HepG2 (cell line): ENCODE measurements around the gene IFI35. TPM values are rescaled to one million over a fixed set of nuclear protein-coding genes. Genes with fewer than 3 reads are reported as not detected.

ENCODE experiments used
- E2F2 ChIP-seq: sonication (generic); formaldehyde crosslinking; IDR thresholded peaks from 2 replicates; pipeline ENCODE4 v1.4.0; 2020; ENCODE audit warnings: missing genetic modification reagents, borderline replicate concordance
- FOXK2 ChIP-seq: fragments of 450-650 bp; IDR thresholded peaks from 2 replicates; pipeline ENCODE4 v1.6.1; 2016
- GMEB2 ChIP-seq: IDR thresholded peaks from 2 replicates; pipeline ENCODE4 v1.6.1; 2016; ENCODE audit warnings: missing biosample characterization, missing genetic modification reagents, low read depth
- MEIS1 ChIP-seq: sonication (generic); formaldehyde crosslinking; IDR thresholded peaks from 2 replicates; pipeline ENCODE4 v1.9.0; 2021; ENCODE audit warnings: mild to moderate bottlenecking, missing genetic modification reagents, moderate library complexity, borderline replicate concordance
- MYPOP ChIP-seq: sonication (generic); formaldehyde crosslinking; IDR thresholded peaks from 2 replicates; pipeline ENCODE4 v1.8.1; 2023; ENCODE audit warnings: mild to moderate bottlenecking, moderate library complexity, missing genetic modification reagents
- NFATC3 ChIP-seq: sonication (generic); formaldehyde crosslinking; IDR thresholded peaks from 2 replicates; pipeline ENCODE4 v1.5.1; 2020; ENCODE audit warnings: mild to moderate bottlenecking, missing genetic modification reagents
- THAP11 ChIP-seq: IDR thresholded peaks from 2 replicates; pipeline ENCODE4 v1.6.1; 2016; ENCODE audit warnings: missing biosample characterization, missing genetic modification reagents
- ZNF331 ChIP-seq: sonication (generic); formaldehyde crosslinking; IDR thresholded peaks from 2 replicates; pipeline ENCODE4 v1.4.0; 2020; ENCODE audit warnings: missing genetic modification reagents
- ZNF382 ChIP-seq: sonication (generic); formaldehyde crosslinking; IDR thresholded peaks from 2 replicates; pipeline ENCODE4 v1.5.0; 2020; ENCODE audit warnings: missing genetic modification reagents, mild to moderate bottlenecking, borderline replicate concordance
- polyA plus RNA-seq, 8 experiments: library from polyadenylated mRNA; depleted of rRNA in 3 of 8; stranded (reverse) in 7 of 8; unstranded in 1 of 8; fragments of >200 nt; fragmentation: Illumina TruSeq in 4 of 8; extraction: Trizol in 4 of 8; gene quantifications; 2 replicates each; pipeline versions ENCODE4 v1.2.1 to v1.2.3, GENCODE V29; 2011 to 2016; ENCODE audit warnings: low read depth in 4 of 8, missing spikeins in 1 of 8, mixed read lengths in 1 of 8; ENCODE audit not compliant: insufficient read depth in 1 of 8
- total RNA-seq, 5 experiments: library from RNA; depleted of rRNA; stranded (reverse); fragments of >200 nt; fragmentation: Illumina TruSeq; extraction: Trizol; gene quantifications; 2 replicates each; pipeline ENCODE4 v1.2.3, GENCODE V29; 2016; ENCODE audit warnings: low read depth in 1 of 5
- TF ChIP-seq, protein P1 (sequence below): sonication (generic); formaldehyde crosslinking; IDR thresholded peaks from 2 replicates; pipeline ENCODE4 v1.9.0; 2021; ENCODE audit warnings: missing genetic modification reagents, borderline replicate concordance
- TF ChIP-seq, protein P2 (sequence below): fragments of 450-650 bp; IDR thresholded peaks from 2 replicates; pipeline ENCODE4 v1.6.1; 2016
- TF ChIP-seq, protein P3 (sequence below): sonication (generic); formaldehyde crosslinking; IDR thresholded peaks from 2 replicates; pipeline ENCODE4 v1.5.0; 2020; ENCODE audit warnings: mild to moderate bottlenecking, missing genetic modification reagents, borderline replicate concordance

IFI35 gene
- total and polyA plus RNA-seq, 2 of the 13 experiments (the other 11 are each of a cell fraction or from before 2014, with no cell fraction given), result 28.9 to 38.1 TPM

GRCh38 chr17:42980766-42981397 lies 25.7 kb upstream of the IFI35 start (continued):
- TF ChIP-seq, protein P1, sequence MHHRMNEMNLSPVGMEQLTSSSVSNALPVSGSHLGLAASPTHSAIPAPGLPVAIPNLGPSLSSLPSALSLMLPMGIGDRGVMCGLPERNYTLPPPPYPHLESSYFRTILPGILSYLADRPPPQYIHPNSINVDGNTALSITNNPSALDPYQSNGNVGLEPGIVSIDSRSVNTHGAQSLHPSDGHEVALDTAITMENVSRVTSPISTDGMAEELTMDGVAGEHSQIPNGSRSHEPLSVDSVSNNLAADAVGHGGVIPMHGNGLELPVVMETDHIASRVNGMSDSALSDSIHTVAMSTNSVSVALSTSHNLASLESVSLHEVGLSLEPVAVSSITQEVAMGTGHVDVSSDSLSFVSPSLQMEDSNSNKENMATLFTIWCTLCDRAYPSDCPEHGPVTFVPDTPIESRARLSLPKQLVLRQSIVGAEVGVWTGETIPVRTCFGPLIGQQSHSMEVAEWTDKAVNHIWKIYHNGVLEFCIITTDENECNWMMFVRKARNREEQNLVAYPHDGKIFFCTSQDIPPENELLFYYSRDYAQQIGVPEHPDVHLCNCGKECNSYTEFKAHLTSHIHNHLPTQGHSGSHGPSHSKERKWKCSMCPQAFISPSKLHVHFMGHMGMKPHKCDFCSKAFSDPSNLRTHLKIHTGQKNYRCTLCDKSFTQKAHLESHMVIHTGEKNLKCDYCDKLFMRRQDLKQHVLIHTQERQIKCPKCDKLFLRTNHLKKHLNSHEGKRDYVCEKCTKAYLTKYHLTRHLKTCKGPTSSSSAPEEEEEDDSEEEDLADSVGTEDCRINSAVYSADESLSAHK (CRISPR knock-in tag), result no peak
- TF ChIP-seq FOXK2 (no peak), E2F2 (CRISPR knock-in tag) (no peak), MYPOP (CRISPR knock-in tag) (peak; percentile 97), ZNF382 (no peak), MEIS1 (CRISPR knock-in tag) (no peak; the same call in 1 of the 2 replicates), ZNF331 (CRISPR knock-in tag) (no peak), NFATC3 (peak; percentile 90; the same call in 1 of the 2 replicates), THAP11 (no peak), GMEB2 (peak; percentile 27; the same call in 1 of the 2 replicates)
- TF ChIP-seq, protein P2, sequence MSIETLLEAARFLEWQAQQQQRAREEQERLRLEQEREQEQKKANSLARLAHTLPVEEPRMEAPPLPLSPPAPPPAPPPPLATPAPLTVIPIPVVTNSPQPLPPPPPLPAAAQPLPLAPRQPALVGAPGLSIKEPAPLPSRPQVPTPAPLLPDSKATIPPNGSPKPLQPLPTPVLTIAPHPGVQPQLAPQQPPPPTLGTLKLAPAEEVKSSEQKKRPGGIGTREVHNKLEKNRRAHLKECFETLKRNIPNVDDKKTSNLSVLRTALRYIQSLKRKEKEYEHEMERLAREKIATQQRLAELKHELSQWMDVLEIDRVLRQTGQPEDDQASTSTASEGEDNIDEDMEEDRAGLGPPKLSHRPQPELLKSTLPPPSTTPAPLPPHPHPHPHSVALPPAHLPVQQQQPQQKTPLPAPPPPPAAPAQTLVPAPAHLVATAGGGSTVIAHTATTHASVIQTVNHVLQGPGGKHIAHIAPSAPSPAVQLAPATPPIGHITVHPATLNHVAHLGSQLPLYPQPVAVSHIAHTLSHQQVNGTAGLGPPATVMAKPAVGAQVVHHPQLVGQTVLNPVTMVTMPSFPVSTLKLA, result no peak
- TF ChIP-seq, protein P3, sequence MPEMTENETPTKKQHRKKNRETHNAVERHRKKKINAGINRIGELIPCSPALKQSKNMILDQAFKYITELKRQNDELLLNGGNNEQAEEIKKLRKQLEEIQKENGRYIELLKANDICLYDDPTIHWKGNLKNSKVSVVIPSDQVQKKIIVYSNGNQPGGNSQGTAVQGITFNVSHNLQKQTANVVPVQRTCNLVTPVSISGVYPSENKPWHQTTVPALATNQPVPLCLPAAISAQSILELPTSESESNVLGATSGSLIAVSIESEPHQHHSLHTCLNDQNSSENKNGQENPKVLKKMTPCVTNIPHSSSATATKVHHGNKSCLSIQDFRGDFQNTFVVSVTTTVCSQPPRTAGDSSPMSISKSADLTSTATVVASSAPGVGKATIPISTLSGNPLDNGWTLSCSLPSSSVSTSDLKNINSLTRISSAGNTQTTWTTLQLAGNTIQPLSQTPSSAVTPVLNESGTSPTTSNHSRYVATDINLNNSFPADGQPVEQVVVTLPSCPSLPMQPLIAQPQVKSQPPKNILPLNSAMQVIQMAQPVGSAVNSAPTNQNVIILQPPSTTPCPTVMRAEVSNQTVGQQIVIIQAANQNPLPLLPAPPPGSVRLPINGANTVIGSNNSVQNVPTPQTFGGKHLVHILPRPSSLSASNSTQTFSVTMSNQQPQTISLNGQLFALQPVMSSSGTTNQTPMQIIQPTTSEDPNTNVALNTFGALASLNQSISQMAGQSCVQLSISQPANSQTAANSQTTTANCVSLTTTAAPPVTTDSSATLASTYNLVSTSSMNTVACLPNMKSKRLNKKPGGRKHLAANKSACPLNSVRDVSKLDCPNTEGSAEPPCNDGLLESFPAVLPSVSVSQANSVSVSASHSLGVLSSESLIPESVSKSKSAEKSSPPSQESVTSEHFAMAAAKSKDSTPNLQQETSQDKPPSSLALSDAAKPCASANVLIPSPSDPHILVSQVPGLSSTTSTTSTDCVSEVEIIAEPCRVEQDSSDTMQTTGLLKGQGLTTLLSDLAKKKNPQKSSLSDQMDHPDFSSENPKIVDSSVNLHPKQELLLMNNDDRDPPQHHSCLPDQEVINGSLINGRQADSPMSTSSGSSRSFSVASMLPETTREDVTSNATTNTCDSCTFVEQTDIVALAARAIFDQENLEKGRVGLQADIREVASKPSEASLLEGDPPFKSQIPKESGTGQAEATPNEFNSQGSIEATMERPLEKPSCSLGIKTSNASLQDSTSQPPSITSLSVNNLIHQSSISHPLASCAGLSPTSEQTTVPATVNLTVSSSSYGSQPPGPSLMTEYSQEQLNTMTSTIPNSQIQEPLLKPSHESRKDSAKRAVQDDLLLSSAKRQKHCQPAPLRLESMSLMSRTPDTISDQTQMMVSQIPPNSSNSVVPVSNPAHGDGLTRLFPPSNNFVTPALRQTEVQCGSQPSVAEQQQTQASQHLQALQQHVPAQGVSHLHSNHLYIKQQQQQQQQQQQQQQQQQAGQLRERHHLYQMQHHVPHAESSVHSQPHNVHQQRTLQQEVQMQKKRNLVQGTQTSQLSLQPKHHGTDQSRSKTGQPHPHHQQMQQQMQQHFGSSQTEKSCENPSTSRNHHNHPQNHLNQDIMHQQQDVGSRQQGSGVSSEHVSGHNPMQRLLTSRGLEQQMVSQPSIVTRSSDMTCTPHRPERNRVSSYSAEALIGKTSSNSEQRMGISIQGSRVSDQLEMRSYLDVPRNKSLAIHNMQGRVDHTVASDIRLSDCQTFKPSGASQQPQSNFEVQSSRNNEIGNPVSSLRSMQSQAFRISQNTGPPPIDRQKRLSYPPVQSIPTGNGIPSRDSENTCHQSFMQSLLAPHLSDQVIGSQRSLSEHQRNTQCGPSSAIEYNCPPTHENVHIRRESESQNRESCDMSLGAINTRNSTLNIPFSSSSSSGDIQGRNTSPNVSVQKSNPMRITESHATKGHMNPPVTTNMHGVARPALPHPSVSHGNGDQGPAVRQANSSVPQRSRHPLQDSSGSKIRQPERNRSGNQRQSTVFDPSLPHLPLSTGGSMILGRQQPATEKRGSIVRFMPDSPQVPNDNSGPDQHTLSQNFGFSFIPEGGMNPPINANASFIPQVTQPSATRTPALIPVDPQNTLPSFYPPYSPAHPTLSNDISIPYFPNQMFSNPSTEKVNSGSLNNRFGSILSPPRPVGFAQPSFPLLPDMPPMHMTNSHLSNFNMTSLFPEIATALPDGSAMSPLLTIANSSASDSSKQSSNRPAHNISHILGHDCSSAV (CRISPR knock-in tag), result no peak
